GM12875 (cell line): ENCODE measurements around the gene WDR43.

Experiments used
- H3K4me3 ChIP-seq: one replicate; pipeline ENCODE4 v1.5.1; 2011; ENCODE audit warnings: low read depth, low read length, control low read depth
- TF ChIP-seq, protein P1 (sequence below): IDR thresholded peaks from 2 replicates; pipeline ENCODE4 v1.5.1; 2011; ENCODE audit warnings: low read depth, mild to moderate bottlenecking, control low read depth, inconsistent platforms, low read length, moderate library complexity, borderline replicate concordance; ENCODE audit not compliant: insufficient read depth

The WDR43 gene

DNA sequence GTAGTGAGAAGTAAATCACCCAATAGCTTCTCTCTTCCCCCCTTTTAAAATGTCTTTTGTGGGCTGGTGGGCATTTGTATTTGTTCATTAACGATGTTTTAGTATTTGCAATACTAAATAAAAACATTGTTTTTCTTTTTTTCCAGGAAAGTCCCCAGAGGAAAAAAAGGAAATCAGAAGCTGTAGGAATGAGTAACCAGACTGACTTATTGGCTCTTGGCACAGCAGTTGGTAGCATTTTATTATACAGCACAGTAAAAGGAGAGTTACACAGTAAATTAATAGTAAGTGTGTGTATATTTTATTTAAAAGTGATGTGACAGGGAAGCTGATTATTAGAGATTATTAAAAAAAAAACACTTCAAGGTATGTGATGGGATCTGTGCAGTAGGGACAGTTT is 7.4 kb downstream of the WDR43 start:
- H3K4me3 ChIP-seq = no peak overlapping the region
- TF ChIP-seq, protein P1, sequence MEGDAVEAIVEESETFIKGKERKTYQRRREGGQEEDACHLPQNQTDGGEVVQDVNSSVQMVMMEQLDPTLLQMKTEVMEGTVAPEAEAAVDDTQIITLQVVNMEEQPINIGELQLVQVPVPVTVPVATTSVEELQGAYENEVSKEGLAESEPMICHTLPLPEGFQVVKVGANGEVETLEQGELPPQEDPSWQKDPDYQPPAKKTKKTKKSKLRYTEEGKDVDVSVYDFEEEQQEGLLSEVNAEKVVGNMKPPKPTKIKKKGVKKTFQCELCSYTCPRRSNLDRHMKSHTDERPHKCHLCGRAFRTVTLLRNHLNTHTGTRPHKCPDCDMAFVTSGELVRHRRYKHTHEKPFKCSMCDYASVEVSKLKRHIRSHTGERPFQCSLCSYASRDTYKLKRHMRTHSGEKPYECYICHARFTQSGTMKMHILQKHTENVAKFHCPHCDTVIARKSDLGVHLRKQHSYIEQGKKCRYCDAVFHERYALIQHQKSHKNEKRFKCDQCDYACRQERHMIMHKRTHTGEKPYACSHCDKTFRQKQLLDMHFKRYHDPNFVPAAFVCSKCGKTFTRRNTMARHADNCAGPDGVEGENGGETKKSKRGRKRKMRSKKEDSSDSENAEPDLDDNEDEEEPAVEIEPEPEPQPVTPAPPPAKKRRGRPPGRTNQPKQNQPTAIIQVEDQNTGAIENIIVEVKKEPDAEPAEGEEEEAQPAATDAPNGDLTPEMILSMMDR = no peak

- TF ChIP-seq, protein P1 = no peak
- no peak overlapping the region for H3K4me3 ChIP-seq
Measured at GRCh38 chr2:28902584-28902983, 8.1 kb downstream of the WDR43 start.

GRCh38 chr2:28904295-28904694 is 9.8 kb downstream of the WDR43 start:
- no peak overlapping the region for H3K4me3 ChIP-seq
- TF ChIP-seq, protein P1 = no peak

DNA sequence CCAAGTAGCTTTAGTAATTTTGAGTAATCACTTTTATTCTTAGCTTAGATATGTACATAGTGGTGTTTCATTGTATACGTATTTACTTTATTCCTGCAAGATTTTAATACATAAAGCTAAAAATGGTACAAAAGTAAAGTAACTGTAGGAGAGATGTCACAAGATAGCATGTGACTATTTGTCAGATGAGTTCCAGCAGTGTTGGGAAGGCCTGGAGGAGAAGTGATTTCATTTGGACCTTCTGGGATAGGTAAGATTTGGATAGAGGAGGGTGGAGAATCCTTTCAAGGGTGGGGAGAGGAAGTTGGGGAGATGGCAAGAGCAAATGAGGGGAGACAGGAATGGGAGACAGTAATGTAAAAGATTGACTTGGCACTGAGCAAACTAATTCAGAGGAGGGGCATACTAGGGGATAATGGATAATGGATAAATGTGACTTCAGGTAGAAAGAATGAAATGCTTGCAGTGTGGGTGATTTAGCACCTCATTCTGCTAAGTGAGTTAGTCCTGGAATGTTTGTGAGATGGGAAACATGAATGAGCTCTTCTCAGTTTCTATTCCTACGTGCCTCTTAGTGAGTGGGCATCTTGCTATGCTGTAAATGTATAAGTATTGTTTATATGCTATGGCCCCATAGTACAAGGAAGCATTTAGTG is 10.5 kb downstream of the WDR43 start:
- TF ChIP-seq, protein P1 = no peak
- no peak overlapping the region for H3K4me3 ChIP-seq

DNA sequence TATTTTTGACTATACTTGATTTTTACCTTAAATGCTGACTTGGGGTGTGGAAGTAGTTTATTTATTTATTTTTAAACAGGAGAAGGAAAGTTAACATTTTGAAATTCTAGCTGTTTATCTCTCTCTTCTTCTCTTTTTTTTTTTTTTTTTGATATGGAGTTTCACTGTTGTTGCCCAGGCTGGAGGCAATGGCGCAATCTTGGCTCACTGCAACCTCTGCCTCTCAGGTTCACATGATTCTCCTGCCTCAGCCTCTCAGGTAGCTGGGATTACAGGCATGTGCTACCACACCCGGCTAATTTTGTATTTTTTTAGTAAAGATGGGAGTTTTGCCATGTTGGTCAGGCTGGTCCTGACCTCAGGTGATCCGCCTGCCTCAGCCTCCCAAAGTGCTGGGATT is 11.1 kb downstream of the WDR43 start:
- no peak overlapping the region for H3K4me3 ChIP-seq
- TF ChIP-seq, protein P1 = no peak

DNA sequence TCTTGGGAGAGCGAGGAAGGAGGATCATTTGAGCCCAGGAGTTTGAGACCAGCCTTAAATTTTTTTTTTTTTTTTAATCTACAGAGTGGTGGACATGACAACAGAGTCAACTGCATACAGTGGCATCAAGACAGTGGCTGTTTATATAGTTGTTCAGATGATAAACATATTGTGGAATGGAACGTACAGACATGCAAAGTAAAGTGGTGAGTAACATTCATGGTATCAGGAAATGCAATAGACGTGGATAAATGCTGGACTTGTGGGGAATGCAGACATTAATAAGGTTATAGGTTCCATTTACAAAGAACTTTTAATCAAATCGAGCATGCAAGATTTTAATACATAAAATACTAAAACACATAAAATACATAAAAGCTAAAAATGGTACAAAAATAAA is 11.9 kb downstream of the WDR43 start:
- no peak overlapping the region for H3K4me3 ChIP-seq
- TF ChIP-seq, protein P1 = no peak

GRCh38 chr2:28906821-28907220 is 12.4 kb downstream of the WDR43 start:
- TF ChIP-seq, protein P1 = no peak

More at GRCh38 chr2:28906821-28907220, 12.4 kb downstream of the WDR43 start:
- H3K4me3 ChIP-seq = no peak overlapping the region
